ENCODE measurements around the gene SHANK1.
"Not testable (repeated sequence)": the region's sequence is repeated elsewhere in the genome, so short reads cannot be mapped to it uniquely, and the experiment has no call there.

- TF ChIP-seq CTCF, POLR2A (IDR thresholded peaks at IDR 0.05): not testable (repeated sequence)
Observed at GRCh38 chr19:50618379-50618778, 101.2 kb downstream of the SHANK1 start.
